HG03457 (cell line): ENCODE measurements around the gene ZNF280B.

Source experiments
- ATAC-seq: cut with Tn5 transposase; IDR thresholded peaks from one replicate; pipeline ENCODE4 v1.9.1; 2021; ENCODE audit warnings: moderate number of reproducible peaks; ENCODE audit not compliant: unreplicated experiment

ZNF280B gene

GRCh38 chr22:22440188-22440587, 68.4 kb downstream of the ZNF280B start:
- ATAC-seq, result no peak
